Choroid plexus epithelial cell (primary cell): ENCODE data around the gene OR5M10.
"Not testable (repeated sequence)": the region's sequence is repeated elsewhere in the genome, so short reads cannot be mapped to it uniquely, and the experiment has no call there.

Source experiments
- DNase-seq: peaks from one replicate; pipeline ENCODE4 v3.0.0-alpha.2; 2010; ENCODE audit warnings: low read depth
- H3K4me3 ChIP-seq: 2 replicates; pipeline ENCODE4 v1.5.1; 2011; ENCODE audit warnings: low read depth, mild to moderate bottlenecking, control low read depth, low read length, moderate library complexity
- TF ChIP-seq, protein P1 (sequence below): conservative IDR thresholded peaks from 2 replicates; pipeline ENCODE4 v1.5.1; 2011; ENCODE audit warnings: low read depth, mild to moderate bottlenecking, control low read depth, inconsistent platforms, low read length, moderate library complexity

Gene OR5M10

DNA sequence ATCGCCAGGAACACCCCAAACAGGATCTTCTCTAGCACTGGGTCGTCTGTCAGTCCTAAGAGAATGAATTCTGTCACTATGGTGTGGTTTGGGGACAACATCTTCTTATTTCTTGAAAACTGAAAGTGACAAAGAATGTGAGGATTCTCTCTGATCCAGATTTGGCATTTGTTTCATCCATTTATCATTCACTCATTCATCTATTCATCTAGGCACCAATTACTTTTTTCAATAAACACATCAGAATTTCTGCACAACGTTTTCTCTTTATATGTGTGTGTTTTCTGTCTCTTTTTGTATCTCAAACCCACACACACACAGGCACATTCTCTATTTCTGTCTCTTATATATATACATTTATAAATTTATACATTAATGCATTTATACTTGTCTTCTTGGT lies at the start of gene OR5M10:
OR5M10 (minus strand) TSS at position 101 of the 400 bp plus-strand sequence; CDS start at position 101, 0 bp downstream.
- TF ChIP-seq, protein P1, sequence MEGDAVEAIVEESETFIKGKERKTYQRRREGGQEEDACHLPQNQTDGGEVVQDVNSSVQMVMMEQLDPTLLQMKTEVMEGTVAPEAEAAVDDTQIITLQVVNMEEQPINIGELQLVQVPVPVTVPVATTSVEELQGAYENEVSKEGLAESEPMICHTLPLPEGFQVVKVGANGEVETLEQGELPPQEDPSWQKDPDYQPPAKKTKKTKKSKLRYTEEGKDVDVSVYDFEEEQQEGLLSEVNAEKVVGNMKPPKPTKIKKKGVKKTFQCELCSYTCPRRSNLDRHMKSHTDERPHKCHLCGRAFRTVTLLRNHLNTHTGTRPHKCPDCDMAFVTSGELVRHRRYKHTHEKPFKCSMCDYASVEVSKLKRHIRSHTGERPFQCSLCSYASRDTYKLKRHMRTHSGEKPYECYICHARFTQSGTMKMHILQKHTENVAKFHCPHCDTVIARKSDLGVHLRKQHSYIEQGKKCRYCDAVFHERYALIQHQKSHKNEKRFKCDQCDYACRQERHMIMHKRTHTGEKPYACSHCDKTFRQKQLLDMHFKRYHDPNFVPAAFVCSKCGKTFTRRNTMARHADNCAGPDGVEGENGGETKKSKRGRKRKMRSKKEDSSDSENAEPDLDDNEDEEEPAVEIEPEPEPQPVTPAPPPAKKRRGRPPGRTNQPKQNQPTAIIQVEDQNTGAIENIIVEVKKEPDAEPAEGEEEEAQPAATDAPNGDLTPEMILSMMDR = no peak
- no peak for DNase-seq
- H3K4me3 ChIP-seq = no peak within 1 kb of the TSS

DNA sequence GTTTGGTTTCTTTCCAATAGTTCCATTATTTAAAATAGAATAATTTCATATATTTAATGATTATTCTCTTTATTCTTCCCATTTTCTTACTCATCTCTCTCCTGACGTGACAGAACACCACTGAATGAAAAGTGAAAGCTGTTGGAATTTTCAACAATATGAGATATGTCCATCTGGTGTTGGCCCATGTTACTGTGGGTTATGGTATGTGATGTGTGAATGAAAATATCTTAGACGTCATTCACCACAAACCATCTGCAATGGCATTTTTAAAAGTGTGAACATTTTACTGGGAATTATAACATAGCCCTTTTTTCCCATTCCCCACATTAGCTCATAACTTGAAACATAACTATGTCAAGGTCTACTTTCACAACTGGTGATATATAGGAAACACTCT lies 48.4 kb upstream of the OR5M10 start:
- DNase-seq = no peak
- TF ChIP-seq, protein P1 = no peak
- no peak overlapping the region for H3K4me3 ChIP-seq

DNA sequence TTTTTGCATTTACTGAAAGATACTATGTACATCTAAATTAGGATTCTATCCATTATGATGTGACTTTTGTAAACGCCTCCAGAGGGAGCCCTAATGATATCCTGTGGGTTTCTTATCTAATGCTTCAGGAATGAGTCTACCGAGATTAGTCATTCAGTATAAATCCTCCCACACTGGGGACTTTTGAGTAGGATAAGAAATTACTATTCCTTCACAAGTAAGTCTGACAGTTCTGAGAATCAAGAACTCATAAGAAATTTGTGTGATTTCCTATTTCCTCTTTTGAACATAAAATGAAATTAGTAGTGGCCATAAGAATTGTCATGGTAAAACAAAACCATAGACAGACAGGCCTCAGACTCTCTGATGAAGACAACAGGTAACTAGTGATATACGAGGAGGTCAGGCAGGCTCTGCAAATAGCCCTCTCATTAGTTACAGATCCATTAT lies 47.2 kb upstream of the OR5M10 start:
- TF ChIP-seq, protein P1 = no peak
- no peak overlapping the region for H3K4me3 ChIP-seq
- peak; percentile 45 for DNase-seq

DNA sequence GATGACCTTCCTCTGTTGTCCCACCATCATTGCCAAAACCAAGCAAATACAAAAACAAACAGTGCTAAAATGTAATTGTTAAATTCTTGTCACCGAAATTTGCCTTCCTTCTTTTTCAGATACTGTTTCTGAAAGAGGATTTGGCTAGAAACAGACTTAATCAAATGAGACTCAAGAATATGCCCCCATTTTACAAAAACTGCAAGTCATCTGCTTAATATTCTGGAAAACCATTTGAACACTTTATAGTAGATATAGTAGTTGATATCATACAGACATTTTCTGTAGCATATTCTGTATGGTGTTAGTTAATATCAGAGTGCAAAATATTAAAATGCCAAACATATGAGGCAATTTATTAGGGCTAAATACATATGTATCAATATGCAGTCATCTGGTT lies 33.7 kb upstream of the OR5M10 start:
- DNase-seq = no peak
- no peak overlapping the region for H3K4me3 ChIP-seq
- TF ChIP-seq, protein P1 = no peak

DNA sequence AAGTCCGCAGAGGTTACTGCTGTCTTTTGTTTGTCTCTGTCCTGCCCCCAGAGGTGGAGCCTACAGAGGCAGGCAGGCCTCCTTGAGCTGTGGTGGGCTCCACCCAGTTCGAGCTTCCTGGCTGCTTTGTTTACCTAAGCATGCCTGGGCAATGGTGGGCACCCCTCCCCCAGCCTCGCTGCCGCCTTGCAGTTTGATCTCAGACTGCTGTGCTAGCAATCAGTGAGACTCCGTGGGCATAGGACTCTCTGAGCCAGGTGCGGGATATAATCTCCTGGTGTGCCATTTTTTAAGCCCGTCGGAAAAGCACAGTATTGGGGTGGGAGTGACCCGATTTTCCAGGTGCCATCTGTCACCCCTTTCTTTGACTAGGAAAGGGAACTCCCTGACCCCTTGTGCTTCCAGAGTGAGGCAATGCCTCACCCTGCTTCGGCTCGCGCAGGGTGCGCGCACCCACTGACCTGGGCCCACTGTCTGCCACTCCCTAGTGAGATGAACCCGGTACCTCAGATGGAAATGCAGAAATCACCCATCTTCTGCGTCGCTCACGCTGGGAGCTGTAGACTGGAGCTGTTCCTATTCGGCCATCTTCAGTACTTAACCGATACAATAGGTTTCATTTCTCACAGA lies 14.7 kb upstream of the OR5M10 start:
- DNase-seq, H3K4me3 ChIP-seq: not testable (repeated sequence)

DNA sequence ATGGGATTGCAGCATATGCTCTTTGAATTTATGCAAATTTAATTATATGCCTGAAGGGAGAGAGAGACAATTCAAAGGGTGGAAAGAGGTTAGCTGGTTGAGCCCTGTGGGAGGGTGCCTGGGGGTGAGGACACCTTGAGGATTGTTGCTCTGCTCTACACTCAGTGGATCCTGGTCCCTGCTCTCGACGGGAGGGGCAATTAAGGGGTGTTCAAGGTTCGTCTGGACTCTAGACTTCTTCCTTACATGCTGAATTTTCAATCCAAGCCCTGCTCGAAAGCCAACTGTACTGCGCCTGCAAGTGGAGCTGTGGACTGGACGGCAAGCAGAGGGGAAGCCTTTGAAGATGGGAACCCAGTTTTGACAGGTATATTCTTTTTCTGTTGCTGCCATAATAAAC lies 18.9 kb downstream of the OR5M10 start:
- TF ChIP-seq, protein P1 = no peak
- H3K4me3 ChIP-seq = no peak overlapping the region
- no peak for DNase-seq

DNA sequence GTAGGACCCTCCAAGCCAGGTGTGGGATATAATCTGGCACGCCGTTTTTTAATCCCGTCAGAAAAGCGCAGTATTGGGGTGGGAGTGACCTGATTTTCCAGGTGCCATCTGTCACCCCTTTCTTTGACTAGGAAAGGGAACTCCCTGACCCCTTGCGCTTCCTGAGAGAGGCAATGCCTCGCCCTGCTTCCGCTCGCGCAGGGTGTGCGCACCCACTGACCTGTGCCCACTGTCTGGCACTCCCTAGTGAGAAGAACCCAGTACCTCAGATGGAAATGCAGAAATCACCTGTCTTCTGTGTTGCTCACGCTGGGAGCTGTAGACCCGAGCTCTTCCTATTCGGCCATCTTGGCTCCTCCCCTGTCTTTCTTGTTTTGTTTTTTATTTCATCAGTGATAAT lies 22.8 kb downstream of the OR5M10 start:
- DNase-seq, H3K4me3 ChIP-seq: not testable (repeated sequence)

DNA sequence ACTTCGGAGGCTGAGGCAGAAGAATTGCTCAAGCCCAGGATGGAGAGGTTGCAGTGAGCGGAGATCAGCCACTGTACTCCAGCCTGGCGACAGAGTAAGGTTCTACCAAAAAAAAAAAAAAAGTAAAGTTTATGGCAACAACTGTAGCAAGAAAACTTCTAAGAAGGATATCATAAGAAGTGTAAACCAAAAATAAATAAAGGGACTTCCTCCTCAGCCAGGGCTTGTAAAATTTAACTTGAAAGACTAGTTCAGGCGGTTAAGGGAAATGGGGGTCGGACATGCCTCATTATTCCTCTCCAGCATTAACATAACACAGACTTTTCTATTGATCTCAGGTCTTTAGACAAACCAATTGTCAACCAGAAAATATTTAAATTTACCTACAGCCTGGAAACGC lies 32.0 kb downstream of the OR5M10 start:
- H3K4me3 ChIP-seq = no peak overlapping the region
- DNase-seq = no peak

More for the DNA sequence above, 32.0 kb downstream of the OR5M10 start:
- TF ChIP-seq, protein P1 = no peak
